Right lobe of liver (tissue), 6 donors: Measurements from ENCODE around the gene DSCAML1. TPM values are rescaled to one million over a fixed set of nuclear protein-coding genes. Genes with fewer than 3 reads are reported as not detected.

Experiments
- ATAC-seq, 4 donors: fragments of 200-7000 bp; cut with Tn5 transposase; one replicate each; pipeline ENCODE4 v1.9.1; 2020; ENCODE audit warnings: mild to moderate bottlenecking in 4 of 4, moderate library complexity in 4 of 4
- DNase-seq, 3 donors: peaks; one replicate each; pipeline ENCODE4 v3.0.0-alpha.2; 2020
- H3K27ac ChIP-seq, 3 donors: fragments of 200-600 bp; one replicate each; pipeline ENCODE4 v1.8.0; 2022
- H3K27me3 ChIP-seq, 2 donors: fragments of 200-600 bp; one replicate each; pipeline ENCODE4 v1.8.0; 2022
- H3K36me3 ChIP-seq, 4 donors: fragments of 200-600 bp; sonication (generic) in 1 of 4; one replicate each; pipeline versions ENCODE4 v1.5.1 to v1.8.0; 2017 to 2022; ENCODE audit warnings: control low read depth in 1 of 4
- H3K4me1 ChIP-seq, 4 donors: fragments of 200-600 bp; sonication (generic) in 1 of 4; one replicate each; pipeline versions ENCODE4 v1.5.1 to v1.8.0; 2017 to 2022; ENCODE audit warnings: control low read depth in 1 of 4
- H3K4me3 ChIP-seq, 3 donors: fragments of 200-600 bp; one replicate each; pipeline ENCODE4 v1.8.0; 2022
- H3K9me3 ChIP-seq, 4 donors: fragments of 200-600 bp; sonication (generic) in 1 of 4; one replicate each; pipeline versions ENCODE4 v1.5.1 to v1.8.0; 2017 to 2022; ENCODE audit warnings: control low read depth in 1 of 4
- CTCF ChIP-seq, 4 donors: fragments of 200-600 bp in 3 of 4; fragments of 450-650 bp in 1 of 4; IDR thresholded peaks; one replicate each; pipeline versions ENCODE4 v1.5.1 to v1.8.0; 2016 to 2022; ENCODE audit warnings: antibody characterized with exemption in 4 of 4, mild to moderate bottlenecking in 2 of 4
- POLR2A ChIP-seq: fragments of 450-650 bp; IDR thresholded peaks from one replicate; pipeline ENCODE4 v1.6.1; 2017; ENCODE audit warnings: antibody characterized with exemption, mild to moderate bottlenecking
- WGBS: methylation state at CpG from one replicate; pipeline ENCODE4 v1.1.6; 2018; ENCODE audit warnings: low coverage, low lambda C conversion rate; ENCODE audit not compliant: insufficient coverage; ENCODE audit errors: missing lambda C conversion rate; 5-methylcytosine and 5-hydroxymethylcytosine counted together
- intact Hi-C, 2 donors: fragments of 100-400 bp; cut with DNase I; formaldehyde crosslinking; loops; one replicate each; pipeline versions ENCODE4 v1.11.2 to v1.14.1; 2022
- total RNA-seq, 6 experiments: library from RNA; depleted of rRNA in 2 of 6; stranded (reverse); fragments of >200 nt in 2 of 6; fragmentation: NEBNext Ultra II Directional in 3 of 6; extraction: Animal tissue kit (Norgen Biotek cat#: 25700) in 3 of 6; gene quantifications; one replicate each; pipeline versions ENCODE4 v1.1.0 to v1.2.4, GENCODE V29; 2016 to 2023
- donor health status: DM: no; HTN: yes; CAD: no.
- donor health status: DM: no; HTN: no; CAD: no.
- donor health status: DM: no; HTN: no; CAD: no.
- donor health status: DM: no; HTN: yes; CAD: no.
- donor health status: DM: no; HTN: yes; CAD: no.

The DSCAML1 gene
- total RNA-seq, 6 experiments from 2014 or later = 0.06 to 0.92 (median 0.22) TPM; not detected in 1

GRCh38 chr11:117464778-117465177 lies 332.2 kb downstream of the DSCAML1 start:
- TF ChIP-seq CTCF (IDR thresholded peaks at IDR 0.05) (no peak), POLR2A (no peak)
- intact Hi-C loops = no loop called here
- no CpG with 5 or more reads among the region's 13 CpGs for WGBS
- no peaks in the 10 kb centered on the region for H3K27me3 ChIP-seq
- no peak for ATAC-seq
- no peak overlapping the region for H3K4me3 ChIP-seq
- no peak overlapping the region for H3K27ac ChIP-seq
- no peak for DNase-seq
- H3K9me3 ChIP-seq = no peaks in the 10 kb centered on the region
- no peaks in the 10 kb centered on the region for H3K4me1 ChIP-seq
- no peaks in the 10 kb centered on the region for H3K36me3 ChIP-seq

- WGBS = 33% methylated on average over 1 of the region's 8 CpGs
- no peaks in the 10 kb centered on the region for H3K9me3 ChIP-seq
- H3K4me1 ChIP-seq = no peaks in the 10 kb centered on the region
- H3K36me3 ChIP-seq = no peaks in the 10 kb centered on the region
- no peak overlapping the region for H3K4me3 ChIP-seq
- intact Hi-C loops = no loop called here
- ATAC-seq (no peak), DNase-seq (no peak)
- TF ChIP-seq CTCF (IDR thresholded peaks at IDR 0.05) (no peak), POLR2A (no peak)
- no peak overlapping the region for H3K27ac ChIP-seq
- no peaks in the 10 kb centered on the region for H3K27me3 ChIP-seq
Observed at GRCh38 chr11:117462864-117463247, 334.2 kb downstream of the DSCAML1 start.

GRCh38 chr11:117462183-117462863 lies 334.7 kb downstream of the DSCAML1 start:
- DNase-seq (no peak), ATAC-seq (no peak)
- H3K27me3 ChIP-seq = no peaks in the 10 kb centered on the region
- 66% methylated on average over 13 of the region's 18 CpGs for WGBS
- no peak overlapping the region for H3K27ac ChIP-seq
- no peak for TF ChIP-seq POLR2A
- TF ChIP-seq CTCF (IDR thresholded peaks at IDR 0.05) = no peak
- H3K4me1 ChIP-seq = no peaks in the 10 kb centered on the region
- intact Hi-C loops = no loop called here
- no peaks in the 10 kb centered on the region for H3K9me3 ChIP-seq
- H3K4me3 ChIP-seq = no peak overlapping the region
- no peaks in the 10 kb centered on the region for H3K36me3 ChIP-seq

- ATAC-seq (no peak), DNase-seq (no peak)
- H3K9me3 ChIP-seq = no peaks in the 10 kb centered on the region
- H3K4me1 ChIP-seq = no peaks in the 10 kb centered on the region
- 88% methylated on average over 5 of the region's 16 CpGs for WGBS
- H3K27ac ChIP-seq = no peak overlapping the region
- no peaks in the 10 kb centered on the region for H3K27me3 ChIP-seq
- no peak overlapping the region for H3K4me3 ChIP-seq
- intact Hi-C loops = no loop called here
- no peaks in the 10 kb centered on the region for H3K36me3 ChIP-seq
- TF ChIP-seq POLR2A = no peak
- no peak for TF ChIP-seq CTCF (IDR thresholded peaks at IDR 0.05)
Observed at GRCh38 chr11:117461396-117462182, 335.4 kb downstream of the DSCAML1 start.
